ENCODE data around the gene KDM6A.
"Not testable (repeated sequence)": the region's sequence is repeated elsewhere in the genome, so short reads cannot be mapped to it uniquely, and the experiment has no call there.

KDM6A gene

GRCh38 chrX:44872821-44873414, at the start of gene KDM6A:
Gene KDM6A, plus strand, starts transcription at chrX:44873188. Its CDS starts 364 bp downstream, at chrX:44873552.
- DNase-seq, result peak; percentile 98

DNA sequence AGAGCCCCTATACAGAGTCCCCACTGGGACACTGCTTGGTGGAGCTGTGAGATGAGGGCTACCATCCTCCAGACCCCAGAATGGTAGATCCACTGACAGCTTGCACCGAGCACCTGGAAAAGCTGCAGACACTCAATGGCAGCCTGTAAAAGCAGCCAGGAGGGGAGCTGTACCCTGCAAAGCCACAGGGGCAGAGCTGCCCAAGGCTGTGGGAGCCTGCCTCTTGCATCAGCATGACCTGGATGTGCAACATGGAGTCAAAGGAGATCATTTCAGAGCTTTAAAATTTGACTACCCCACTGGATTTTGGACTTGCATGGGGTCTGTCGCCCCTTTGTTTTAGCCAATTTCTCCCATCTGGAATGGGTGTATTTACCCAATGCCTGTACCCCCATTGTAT, 49.8 kb upstream of the KDM6A start:
- DNase-seq, result not testable (repeated sequence)

- DNase-seq, result no peak
Measured at GRCh38 chrX:44828008-44828605, 44.9 kb upstream of the KDM6A start.

DNA sequence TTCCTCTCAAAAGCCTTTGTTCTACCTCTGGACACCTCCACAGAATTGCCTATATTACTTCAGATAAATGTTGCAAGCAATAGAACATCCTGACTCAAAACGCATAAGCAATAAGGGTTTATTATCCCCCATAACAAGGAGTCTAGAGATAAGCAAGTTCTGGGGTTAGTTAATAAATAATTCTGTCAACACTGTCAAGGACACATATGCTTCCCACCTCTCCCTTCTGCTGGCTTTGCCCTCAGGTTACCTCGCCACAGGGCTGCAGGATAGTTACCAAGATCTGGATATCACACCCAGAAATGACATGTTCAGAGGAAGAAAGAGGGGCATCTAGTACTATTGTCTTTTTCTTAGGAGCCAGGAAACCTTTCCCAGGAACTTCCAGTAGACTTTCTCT, 43.2 kb upstream of the KDM6A start:
- DNase-seq, result no peak

DNA sequence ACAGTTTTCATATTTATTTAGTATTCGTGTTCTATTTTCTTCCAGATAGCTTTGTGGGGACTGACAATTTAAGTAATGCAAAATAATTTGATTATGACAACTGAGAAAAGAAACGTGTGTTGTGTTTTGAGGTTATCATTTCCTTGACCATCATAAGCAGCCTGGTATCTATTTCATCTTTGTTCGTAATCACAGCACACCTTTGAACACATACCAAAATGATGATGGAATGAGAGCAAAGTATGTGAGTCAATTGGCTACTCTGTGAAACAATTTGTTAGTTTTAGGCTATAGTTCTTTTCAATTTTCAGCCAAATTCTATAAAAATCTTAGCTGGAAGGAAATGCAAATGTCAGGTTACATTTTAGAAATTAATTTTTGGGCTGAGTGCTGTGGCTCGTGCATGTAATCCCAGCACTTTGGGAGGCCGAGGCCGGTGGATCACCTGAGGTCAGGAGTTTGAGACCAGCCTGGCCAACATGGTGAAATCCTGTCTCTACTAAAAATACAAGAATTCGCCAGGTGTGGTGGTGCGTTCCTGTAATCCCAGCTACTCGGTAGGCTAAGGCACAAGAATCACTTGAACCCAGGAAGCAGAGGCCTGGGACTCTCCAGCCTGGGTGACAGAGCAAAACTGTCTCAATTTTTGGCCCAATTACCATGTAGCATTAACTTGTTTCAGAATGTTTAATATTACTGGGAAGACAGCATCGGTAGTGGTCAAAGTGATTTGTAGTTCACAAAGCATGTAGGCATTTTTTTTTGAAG, 30.3 kb upstream of the KDM6A start:
- no peak for DNase-seq

DNA sequence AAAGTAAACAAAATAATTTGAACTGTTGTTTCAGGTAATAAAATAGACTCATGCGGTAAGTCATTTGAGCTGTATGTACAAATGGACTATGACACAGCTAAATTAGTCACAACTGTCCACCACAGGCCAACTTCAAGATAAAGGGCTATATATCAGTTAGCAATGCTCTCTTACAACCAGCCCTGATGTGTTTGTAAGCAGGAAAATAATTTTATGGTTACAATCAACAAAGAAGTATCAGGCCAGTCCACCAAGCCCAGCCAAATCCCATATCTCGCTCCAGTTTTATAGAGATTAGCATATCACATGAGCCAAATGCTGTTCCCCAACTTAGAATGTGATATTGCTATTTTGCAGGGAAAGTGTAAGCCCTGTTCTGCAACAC, 29.7 kb upstream of the KDM6A start:
- no peak for DNase-seq

DNA sequence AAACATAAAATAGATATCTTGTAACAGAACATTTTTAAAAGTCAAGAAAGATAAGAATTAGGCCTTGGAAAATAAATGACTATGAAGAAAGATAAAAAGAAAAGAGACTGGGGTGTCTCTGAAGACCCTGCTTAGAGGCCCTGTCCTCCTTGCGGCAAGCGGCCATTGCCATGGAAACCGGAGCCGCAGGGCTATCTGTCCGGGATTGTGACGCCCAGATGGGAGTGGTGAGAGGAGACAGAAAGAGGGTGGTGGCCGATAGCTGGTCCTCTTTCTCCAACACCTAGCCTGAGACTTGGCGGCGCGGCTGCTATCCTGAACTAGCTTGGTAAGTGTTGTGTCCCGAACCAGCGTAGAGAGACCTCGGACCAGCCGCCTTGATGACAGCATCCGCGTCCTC, 29.2 kb upstream of the KDM6A start, which contains the start of gene DUSP21:
DUSP21 (plus strand) TSS at position 269 of the 400 bp plus-strand sequence; CDS start at position 381, 112 bp downstream.
- DNase-seq, result no peak

GRCh38 chrX:44844204-44844603, 28.8 kb upstream of the KDM6A start:
- DNase-seq, result no peak

DNA sequence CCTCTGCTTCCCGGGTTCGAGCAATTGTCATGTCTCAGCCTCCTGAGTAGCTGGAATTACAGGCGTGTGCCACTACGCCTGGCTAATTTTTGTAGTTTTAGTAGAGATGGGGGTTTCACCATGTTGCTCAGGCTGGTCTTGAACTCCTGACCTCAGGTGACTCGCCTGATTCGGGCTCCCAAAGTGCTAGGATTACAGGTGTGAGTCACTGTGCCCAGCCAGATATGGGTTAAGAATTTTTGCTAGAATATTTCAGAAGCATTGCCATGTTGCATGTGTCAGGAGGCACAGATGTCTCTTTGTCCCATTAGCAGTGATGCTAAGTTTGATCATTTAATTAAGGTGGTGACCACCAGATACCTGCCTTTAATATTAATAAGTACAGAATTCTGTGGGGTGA, 22.1 kb upstream of the KDM6A start:
- DNase-seq, result not testable (repeated sequence)

GRCh38 chrX:44871114-44871645, 1.8 kb upstream of the KDM6A start:
- DNase-seq, result no peak

GRCh38 chrX:44871931-44872820, 812 bp upstream of the KDM6A start:
- DNase-seq, result peak; percentile 76

GRCh38 chrX:44873415-44874276, 658 bp downstream of the KDM6A start:
- peak; percentile 79 for DNase-seq

- DNase-seq, result peak; percentile 76
Measured at GRCh38 chrX:44874420-44875184, 1.6 kb downstream of the KDM6A start.

GRCh38 chrX:44875185-44875489, 2.1 kb downstream of the KDM6A start:
- no peak for DNase-seq

GRCh38 chrX:44876086-44876485, 3.1 kb downstream of the KDM6A start:
- DNase-seq, result no peak

DNA sequence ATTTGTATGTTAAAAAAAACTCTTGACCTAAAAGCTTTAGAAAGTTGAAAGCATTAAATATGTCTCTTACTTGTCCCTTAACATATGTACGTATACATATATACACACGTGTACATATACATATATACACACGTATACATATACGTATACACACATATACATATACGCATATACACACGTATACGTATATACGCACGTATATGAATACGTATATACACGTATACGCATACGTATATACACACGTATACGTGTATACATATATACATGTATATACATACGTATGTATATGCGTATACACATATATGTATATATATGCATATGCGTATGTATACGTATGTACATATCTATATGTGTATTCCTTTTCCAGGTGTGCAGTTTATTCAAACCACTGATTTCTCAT, 3.8 kb downstream of the KDM6A start:
- DNase-seq, result no peak

- no peak for DNase-seq
Measured at GRCh38 chrX:44878780-44879179, 5.8 kb downstream of the KDM6A start.

DNA sequence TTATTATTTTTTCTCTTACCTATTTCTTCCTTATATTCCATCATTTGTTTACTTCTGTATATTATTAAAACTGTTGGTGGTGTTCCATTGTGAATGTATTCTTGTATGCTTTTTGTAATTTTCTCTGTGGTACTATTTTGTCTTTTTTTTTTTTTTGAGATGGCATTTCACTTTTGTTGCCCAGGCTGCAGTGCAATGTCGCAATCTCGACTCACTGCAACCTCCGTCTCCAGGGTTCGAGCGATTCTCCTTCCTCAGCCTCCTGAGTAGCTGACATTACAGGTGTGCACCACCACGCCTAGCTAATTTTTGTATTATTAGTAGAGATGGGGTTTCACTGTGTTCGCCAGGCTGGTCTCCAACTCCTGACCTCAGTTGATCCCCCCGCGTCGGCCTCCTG, 8.6 kb downstream of the KDM6A start:
- no peak for DNase-seq

DNA sequence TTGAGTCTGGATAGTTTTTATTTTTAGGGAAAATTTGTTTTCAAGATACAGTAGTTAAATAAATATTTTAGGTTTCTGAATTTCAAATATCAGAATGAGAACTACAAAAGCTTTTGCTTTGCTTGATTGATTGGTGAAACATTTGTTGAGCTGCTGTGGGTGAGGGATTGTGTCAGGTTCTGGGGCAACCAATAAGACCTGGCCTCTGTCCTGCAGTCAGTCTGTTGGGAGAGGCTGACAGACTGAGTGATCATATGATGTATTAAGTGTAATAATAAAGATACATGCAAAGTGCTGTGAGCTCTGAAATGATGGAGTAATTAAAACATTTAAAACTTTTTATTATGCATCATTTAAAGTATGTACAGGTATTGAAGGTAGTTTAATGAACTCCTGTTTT, 9.6 kb downstream of the KDM6A start:
- DNase-seq, result no peak

- DNase-seq, result no peak
Measured at GRCh38 chrX:44884944-44885343, 12.0 kb downstream of the KDM6A start.

DNA sequence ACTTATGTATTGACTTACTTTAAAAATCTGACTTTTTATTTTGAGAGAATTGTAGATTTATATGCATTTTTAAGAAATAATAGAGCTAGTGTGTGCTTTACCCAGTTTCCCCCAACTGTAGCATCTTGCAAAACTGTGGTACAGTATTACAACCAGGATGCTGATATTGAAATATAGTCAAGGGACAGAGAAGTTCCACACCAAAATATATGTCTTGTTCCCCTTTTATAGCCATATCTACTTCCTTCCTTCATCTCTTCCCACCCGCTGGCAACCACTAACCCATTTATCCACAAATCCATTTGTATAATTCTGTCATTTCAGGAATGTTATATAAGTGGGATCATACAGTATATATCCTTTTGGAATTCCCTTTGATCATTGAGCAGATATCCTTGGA, 16.8 kb downstream of the KDM6A start:
- no peak for DNase-seq
